ENCODE data around the gene TMSB4X. TPM values are rescaled to one million over a fixed set of nuclear protein-coding genes. Genes with fewer than 3 reads are reported as not detected.

The TMSB4X gene
- total RNA-seq, result 5,648 and 6,320 TPM in 2 replicates

DNA sequence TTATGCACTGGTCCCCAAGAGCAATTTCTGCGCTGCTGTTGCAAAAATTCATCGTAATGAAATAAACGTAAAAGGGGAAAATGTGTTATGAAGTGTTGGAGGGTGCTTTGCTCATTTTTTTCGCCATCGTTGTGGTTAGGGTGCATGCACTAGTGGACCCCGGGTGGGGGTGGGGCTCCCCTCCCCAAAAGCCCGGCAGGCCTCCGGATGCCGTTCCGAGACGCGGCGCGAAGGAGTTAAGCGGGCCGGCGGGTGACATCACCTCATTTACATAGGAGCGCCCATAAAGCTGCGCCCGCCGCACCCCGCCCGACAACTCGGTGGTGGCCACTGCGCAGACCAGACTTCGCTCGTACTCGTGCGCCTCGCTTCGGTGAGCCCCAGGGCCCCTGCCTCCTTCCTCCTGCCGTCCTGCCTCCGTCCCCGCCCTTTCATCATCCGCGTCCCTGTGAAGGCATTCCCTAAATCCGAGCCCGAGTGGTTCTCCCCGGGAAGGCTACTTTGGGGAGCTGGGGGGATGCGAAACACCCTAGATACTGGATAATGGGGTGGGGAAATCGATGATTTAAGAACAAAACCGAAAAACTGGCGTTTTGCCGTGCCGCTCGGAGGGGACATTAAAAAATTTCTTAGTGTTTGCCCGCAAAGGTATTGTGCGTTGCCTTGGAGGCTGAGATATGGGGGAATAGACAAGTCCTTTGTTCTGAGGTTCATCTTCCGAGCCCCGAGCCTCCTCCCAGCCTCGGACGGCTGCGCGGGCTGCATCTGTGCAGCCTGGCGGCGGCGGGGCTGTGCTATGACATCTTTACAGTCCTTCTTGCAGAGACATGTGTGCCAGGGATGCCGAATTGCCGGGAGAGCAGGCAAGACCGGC, at the start of gene TMSB4X:
Gene TMSB4X (plus strand): TSS at position 315 of the 874 bp plus-strand sequence.

Other genes with a start within 250 kb of the TMSB4X start
- gene PRPS2, start 183.7 kb upstream of the TMSB4X start, total RNA-seq, result 38.8 and 41.7 TPM in 2 replicates
- not detected in 2 replicates for gene TLR7, start 108.0 kb upstream of the TMSB4X start, total RNA-seq
- gene TLR8, start 68.5 kb upstream of the TMSB4X start, total RNA-seq, result not detected in 2 replicates
- not detected in 2 replicates for gene FAM9C, start 69.5 kb downstream of the TMSB4X start, total RNA-seq

Measured in bronchus fibroblast of lung (primary cell).